Adrenal gland (tissue), 5 donors: Measurements from ENCODE around the gene EML6.

ENCODE experiments used
- CTCF ChIP-seq, 6 experiments: fragments of 450-650 bp in 4 of 6; fragments of 200-600 bp in 2 of 6; sonication (generic) in 1 of 6; IDR thresholded peaks; 1 replicate in 5 of 6; 2 replicates in 1 of 6; pipeline versions ENCODE4 v1.5.1 to v1.8.0; 2016 to 2021; ENCODE audit warnings: antibody characterized with exemption in 6 of 6, mild to moderate bottlenecking in 2 of 6, moderate library complexity in 1 of 6
- POLR2A ChIP-seq, 2 donors: fragments of 450-650 bp; IDR thresholded peaks; one replicate each; pipeline ENCODE4 v1.6.1; 2017; ENCODE audit warnings: antibody characterized with exemption in 2 of 2, mild to moderate bottlenecking in 2 of 2, moderate library complexity in 1 of 2
- donor health status: DM: no; HTN: no; CAD: no.

- TF ChIP-seq CTCF (IDR thresholded peaks at IDR 0.05) (no peak), POLR2A (IDR thresholded peaks at IDR 0.05) (no peak)
These were observed 14.8 kb downstream of the EML6 start for GRCh38 chr2:54738281-54738680.
